Measurements from ENCODE around the gene ZNF593.

ZNF593 gene

DNA sequence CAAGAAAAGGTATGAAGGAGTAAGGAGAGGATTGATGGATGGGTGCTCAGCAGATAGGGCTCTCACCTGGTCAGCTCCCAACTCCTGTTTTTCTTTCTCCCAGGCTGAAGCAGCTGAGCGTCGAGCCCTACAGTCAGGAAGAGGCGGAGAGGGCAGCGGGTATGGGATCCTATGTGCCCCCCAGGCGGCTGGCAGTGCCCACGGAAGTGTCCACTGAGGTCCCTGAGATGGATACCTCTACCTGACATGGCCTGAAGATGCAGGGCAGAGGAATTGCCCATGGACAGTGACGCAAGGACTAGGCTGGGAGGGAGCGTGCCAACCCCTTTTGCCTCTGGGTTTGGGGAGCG is 739 bp downstream of the ZNF593 start:
- no peak for DNase-seq

DNA sequence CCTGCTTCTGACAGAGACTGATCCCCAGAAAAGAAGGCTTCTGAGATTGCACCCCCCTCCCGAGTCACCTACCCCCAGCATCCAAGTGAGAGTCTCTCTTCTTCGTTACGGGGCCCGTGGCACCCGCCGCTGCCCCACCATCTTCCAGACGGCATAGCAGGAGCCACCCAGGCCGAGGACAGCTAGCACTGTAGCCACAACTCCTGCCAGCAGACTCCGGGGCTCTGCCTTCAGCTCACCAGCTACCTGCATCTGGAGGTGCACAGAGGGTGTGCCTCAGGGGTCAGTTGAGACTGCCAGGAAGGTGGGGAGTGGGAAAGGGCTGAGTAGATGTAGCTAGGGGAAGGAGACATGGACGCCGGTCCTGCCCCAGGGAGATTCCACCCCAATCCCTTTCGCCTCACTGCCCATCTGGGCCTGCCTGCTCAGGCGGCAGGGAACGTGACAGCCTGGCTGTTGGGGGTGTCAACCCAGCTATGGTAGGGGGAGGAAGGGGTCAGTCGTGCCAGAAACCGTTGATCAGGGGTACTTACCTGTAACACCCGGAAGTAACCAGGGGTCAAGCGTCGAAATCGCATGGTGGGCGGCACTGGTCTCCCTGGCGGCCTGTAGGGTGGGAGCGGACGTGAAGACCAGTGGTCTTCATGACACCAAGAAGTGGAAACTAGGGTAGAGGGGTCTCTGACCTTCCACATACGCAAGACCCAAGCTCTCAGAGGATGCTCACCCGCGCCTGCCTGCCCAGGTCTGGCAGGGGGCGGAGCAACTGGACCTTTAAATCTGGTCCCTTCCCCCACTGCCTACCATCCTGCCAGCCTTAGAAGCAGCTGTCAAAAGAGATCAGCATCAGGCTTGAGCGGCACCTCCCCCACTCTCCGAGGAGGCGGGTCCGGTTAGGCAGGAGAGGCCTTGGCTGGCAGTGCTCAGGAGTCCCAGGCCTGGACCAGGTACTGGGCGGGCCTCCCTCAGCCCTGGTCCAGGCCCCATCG is 1.7 kb downstream of the ZNF593 start, which contains the start of gene ZNF593OS:
ZNF593OS (minus strand) TSS at position 749 of the 989 bp plus-strand sequence; CDS start at position 578, 171 bp downstream.
- DNase-seq, result no peak

DNA sequence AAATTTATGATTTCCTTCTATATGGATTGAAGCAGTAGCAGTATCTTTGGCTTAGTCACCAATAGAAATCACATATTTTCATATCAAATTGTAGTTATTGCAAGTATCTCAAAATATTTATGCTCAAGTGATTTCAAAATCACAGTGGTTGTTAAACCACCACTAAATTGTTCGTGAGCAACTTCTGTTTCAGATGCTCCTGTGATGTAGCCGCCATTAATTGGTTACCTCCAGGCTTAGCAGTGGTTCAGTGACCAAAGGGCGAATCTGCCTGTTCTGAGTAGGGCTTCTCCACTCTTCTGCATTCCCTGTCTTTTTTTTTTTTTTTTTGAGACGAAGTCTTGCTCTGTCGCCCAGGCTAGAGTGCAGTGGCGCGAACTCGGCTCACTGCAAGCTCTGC is 5.6 kb downstream of the ZNF593 start:
- no peak for DNase-seq

GRCh38 chr1:26177182-26177684 is 7.5 kb downstream of the ZNF593 start, which contains the start of gene CNKSR1:
CNKSR1 (plus strand) TSS chr1:26177491; CDS start chr1:26177548, 57 bp downstream.
- DNase-seq, result no peak

DNA sequence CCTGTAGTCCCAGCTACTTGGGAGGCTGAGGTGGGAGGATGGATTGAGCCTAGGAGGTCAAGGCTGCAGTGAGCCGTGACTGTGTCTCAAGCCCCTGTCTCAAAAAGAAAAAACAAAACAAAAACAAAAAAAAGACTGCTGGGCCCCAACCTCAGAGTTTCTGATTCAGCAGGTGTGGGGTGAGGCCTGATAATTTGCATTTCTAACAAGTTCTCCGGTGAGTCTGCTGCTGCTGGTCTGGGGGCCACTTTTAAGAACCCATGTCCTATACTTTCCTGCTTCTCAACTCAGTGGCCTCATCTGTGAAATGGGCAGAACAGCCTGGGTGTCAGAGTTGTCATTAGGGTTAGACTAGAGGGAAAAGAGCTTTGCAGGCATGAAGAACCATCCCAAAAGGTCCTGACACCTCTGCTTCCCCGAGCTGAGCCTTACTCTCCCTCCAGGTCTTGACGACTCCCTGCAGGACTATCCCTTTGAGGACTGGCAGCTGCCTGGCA is 10.3 kb downstream of the ZNF593 start:
- DNase-seq, result no peak

DNA sequence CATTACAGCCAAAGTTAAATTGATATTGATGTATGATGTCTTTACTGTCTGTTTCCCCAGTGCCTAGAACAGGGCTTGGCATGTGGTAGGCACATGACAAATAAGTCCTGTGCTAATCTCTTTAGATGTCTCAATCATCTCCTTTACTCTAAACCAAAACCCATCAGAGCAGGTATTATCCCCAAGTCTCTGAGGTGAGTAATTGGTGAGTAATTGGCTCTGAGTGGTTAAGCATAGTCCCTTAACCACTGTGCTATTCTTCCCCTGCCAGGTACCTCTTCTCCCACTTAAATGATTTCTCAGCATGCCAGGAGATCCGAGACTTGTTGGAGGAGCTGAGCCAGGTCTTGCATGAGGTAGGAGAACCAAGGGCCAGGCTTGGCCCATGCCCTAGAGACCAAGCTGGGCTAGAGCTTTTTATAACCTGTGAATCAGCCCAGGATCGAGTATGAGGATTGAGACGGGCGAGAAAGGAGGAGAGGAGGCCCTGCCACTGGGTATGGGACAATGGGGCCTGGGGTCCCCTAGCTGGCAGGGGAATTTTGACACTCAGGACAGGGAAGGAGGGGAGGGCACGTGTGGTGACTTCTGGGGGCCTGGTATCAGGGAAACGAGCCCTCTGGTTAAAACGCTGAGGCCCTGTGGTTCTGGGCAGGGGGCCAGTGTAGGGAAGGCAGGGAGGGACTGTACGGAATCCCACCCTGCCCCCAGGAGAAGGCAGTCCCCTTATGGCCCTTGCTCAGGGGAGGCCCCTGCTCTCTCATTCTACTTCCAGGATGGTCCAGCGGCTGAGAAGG is 12.1 kb downstream of the ZNF593 start:
- no peak for DNase-seq

- no peak for DNase-seq
These were observed 12.6 kb downstream of the ZNF593 start for GRCh38 chr1:26182383-26182696.

- no peak for DNase-seq
These were observed 14.4 kb downstream of the ZNF593 start for GRCh38 chr1:26184086-26184485.

GRCh38 chr1:26184883-26185282 is 15.2 kb downstream of the ZNF593 start:
- no peak for DNase-seq

DNA sequence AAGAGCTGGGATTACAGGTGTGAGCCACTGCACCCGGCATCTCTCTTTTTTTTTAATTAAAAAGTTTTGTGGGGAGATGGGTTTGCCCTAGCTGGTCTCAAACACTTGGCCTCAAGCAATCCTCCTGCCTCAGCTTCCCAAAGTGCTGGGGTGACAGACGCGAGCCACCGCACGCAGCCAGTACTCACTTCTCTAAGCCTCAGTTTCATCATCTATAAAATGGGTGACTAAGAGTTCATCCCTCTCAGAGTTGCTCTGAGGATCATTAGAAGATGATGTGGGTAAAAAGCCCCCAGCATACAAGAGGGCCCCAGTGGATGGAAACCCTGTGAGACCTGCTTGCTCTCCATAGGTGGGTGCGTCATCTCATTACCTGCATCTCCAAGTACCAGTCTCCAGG is 18.2 kb downstream of the ZNF593 start:
- no peak for DNase-seq

DNA sequence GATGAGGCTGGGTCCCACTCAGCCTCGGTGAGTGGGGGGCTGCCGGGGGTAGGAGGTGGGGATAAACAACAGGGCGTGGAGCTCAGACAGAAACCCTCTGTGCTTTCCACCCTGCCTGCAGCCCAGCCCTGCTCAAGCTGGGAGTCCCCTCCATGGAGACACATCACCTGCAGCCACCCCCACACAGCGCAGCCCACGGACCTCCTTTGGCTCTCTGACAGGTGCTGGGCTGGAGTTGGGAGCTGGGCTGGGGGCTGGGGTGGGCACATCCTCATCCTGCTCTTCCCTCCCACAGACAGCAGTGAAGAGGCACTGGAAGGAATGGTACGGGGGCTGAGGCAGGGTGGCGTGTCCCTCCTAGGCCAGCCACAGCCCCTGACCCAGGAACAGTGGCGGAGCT is 18.8 kb downstream of the ZNF593 start:
- no peak for DNase-seq

DNA sequence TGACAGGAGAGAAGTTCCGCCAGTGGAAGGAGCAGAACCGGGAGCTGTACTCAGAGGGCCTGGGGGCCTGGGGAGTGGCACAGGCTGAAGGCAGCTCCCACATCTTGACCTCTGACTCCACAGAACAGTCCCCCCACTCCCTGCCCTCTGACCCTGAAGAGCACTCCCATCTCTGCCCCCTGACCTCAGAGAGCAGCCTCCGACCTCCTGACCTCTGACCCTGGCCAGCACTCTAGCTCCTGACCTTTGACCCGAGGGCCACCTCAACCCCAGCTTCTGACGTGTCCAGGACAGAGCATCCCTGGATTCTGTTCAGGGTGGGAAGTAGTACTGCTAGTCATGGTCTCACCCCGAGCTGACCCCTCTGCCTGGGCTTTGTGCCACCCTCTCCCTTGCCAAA is 19.6 kb downstream of the ZNF593 start:
- no peak for DNase-seq

- no peak for DNase-seq
These were observed 20.1 kb downstream of the ZNF593 start for GRCh38 chr1:26189751-26190275.

DNA sequence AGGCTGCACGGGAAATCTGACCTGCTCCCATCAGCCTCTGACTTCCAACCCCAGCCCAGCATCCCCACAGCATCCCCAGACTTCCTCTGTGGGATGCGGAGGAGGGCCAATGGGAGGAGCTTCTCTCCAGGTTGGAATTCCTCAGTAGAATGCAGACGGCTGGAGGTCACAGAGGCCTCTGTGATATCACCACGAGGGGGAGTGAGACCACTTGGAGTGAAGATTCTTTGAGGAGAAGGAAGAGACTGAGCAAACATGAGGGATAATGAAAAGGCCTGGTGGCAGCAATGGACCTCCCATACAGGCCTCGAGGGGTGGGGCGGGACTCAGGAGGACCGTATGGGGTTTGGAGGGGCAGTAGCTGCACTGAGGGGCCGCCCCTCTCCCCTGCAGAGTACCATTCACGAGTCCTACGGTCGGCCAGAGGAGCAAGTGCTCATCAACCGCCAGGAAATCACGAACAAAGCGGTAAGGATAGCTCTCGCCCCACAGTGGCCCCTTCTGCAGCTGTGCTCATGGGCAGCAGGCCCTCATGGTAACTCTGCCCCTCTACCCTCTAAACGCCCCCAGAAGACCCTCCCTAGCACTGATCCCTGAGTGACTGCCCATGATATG is 20.8 kb downstream of the ZNF593 start, which contains the start of gene CATSPER4:
CATSPER4 (plus strand) TSS at position 230 of the 615 bp plus-strand sequence; CDS start at position 256, 26 bp downstream.
- DNase-seq, result no peak

DNA sequence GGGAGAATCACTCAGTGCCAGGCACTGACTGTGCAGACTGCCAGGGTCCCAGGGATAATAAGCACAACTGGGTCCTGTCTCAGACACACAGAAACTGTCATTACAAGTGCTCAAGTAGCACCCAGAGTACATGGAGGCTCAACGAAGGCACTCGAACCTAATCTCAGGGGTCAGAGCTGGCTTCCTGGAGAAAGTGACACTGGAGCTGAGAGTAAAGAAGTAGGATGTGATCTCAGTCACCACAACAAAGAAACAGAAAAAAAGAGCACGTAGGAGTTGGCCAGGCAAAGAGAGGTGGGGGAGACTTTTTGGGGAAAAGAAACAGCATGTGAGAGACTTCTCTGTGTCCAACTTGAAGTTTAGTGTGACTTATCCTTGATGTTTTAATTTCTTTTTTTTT is 22.0 kb downstream of the ZNF593 start:
- peak in 1 of 5 donors; percentile 46 for DNase-seq

GRCh38 chr1:26195805-26196204 is 26.1 kb downstream of the ZNF593 start:
- DNase-seq, result no peak

DNA sequence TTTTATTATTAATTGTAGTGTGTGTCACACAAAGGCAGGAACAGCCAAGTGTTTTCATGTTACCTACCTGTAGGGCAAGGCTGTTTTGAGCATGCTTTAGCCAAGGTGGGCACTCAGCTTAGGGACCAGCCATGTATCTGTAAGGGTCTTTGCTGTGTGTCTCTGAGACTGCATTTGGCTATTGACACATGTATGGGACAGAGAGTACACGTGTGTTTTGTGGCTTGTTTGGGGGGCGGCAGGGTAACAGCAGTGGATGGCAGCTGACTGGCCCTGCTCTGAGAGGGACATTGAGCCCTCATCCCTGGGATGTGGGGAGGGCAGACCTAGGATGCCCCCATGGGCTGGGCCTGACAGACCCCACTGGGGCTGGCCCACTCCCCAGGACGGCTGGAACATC is 27.6 kb downstream of the ZNF593 start:
- DNase-seq, result no peak

DNA sequence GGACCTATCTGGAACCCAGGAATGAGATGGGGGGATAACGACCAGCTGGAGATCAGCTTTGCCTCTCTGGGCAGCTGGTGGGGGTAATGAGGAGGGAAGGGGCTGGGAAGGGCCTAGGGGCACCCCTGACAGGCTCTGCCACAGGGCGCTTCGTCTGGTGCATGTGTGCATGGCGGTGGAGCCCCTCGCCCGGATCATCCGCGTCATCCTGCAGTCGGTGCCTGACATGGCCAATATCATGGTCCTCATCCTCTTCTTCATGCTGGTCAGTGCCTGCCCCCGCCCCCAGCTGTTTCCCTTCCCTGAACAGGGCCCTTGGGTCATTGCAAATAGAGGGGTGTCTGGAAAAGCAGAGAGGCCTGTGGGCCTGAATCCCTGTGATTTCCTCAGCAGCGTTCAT is 28.1 kb downstream of the ZNF593 start:
- no peak for DNase-seq

DNA sequence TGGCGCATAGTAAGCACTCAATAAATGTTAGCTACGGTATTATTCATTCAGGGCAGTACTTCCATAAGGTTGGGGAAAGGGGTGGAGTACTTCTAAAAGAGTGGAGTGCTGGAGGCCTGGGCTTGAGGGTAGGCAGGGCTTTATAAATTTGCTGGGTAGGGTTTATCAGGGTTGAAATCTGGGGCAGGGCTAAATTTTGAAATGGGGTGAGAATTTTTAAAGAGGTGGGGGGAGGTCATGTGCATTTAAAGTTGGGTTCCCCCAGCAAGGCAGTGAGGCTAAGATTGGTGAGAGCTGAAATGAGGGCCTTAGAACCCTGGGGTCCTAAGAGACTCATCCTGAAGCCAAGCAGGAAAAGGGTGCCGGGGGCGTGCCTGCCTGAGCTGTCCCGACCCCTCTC is 30.7 kb downstream of the ZNF593 start:
- DNase-seq, result no peak

DNA sequence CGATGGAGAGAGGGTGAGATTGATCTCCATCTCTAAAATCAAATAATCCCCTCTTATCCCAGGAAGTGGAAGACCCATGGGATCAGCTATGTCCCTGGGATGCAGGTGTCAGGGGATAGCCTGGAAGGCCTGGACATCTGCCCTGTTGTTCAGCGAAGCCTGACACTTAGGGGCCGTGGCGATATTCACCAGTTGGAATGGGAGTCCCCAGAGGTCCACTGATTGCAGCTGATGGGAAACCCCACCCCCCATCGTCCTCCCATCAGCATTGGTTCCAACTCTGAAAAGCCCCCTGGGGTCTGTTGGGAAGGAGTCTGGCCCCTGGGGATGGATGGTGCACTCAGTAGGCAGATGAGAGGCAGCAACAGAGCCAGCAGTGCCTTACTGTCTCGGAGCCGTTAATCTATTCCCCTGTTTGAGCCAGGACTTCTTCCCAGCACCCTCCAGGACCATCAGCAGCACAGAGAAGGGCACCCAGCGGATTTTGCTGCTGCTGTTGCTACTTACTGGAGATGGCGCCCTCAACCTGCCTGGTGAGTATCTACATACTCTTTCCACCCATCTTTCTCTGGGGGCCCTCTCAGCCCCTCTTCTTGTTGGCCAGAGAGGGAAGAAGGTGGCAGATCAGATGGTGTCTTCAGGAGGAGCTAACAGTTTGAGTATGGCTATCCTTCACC is 34.1 kb downstream of the ZNF593 start:
- DNase-seq, result no peak

DNA sequence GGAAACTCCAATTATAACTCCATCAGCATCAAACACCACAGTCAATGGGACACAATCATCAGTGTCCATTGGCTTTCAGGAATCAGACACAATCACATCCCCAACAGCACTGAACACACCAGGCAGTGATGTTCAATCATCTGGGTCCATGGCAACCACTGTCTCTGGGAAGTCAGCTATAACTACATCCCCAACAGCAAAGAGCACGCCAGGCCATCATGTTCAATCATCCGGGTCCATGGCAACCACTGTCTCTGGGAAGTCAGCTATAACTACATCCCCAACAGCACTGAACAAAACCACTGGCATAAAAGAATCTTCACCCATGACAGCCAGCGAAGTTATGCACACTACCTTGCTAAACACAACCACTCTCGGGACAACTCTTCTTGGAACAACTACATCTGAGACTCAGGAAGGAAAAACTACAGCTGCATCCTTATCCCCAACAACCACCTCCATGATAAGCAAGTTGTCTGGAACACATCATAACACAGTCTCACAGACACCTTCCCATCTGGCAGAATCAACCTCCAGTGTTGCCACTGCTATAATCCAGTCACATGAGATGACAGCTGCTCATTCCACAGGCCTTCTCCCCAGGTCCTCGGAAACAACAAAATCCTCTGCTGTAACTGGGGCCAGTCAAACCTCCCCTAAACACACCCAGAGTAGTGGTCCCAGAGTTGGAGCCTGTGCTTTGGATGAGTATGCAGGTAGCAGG is 40.6 kb downstream of the ZNF593 start:
- DNase-seq, result no peak
